ENCODE data around the gene GPC6.

Gene GPC6

GRCh38 chr13:94053986-94054593, 827.5 kb downstream of the GPC6 start:
- no peak for DNase-seq (ENCODE audit: low spot score)

GRCh38 chr13:94056362-94056990, 829.9 kb downstream of the GPC6 start:
- DNase-seq (ENCODE audit: low spot score): no peak

GRCh38 chr13:94057618-94058186, 831.1 kb downstream of the GPC6 start:
- DNase-seq (ENCODE audit: low spot score): no peak

- DNase-seq (ENCODE audit: low spot score): no peak
Measured at GRCh38 chr13:94058821-94059360, 832.3 kb downstream of the GPC6 start.

GRCh38 chr13:94061301-94061700, 834.7 kb downstream of the GPC6 start:
- peak; percentile 14 for DNase-seq (ENCODE audit: low spot score)

- no peak for DNase-seq (ENCODE audit: low spot score)
Measured at GRCh38 chr13:94063096-94063495, 836.5 kb downstream of the GPC6 start.

GRCh38 chr13:94063848-94064247, 837.2 kb downstream of the GPC6 start:
- no peak for DNase-seq (ENCODE audit: low spot score)

- DNase-seq (ENCODE audit: low spot score): no peak
Measured at GRCh38 chr13:94065741-94066140, 839.1 kb downstream of the GPC6 start.

- DNase-seq (ENCODE audit: low spot score): no peak
Measured at GRCh38 chr13:94073007-94073744, 846.6 kb downstream of the GPC6 start.

- DNase-seq (ENCODE audit: low spot score): no peak
Measured at GRCh38 chr13:94079876-94080275, 853.3 kb downstream of the GPC6 start.

- no peak for DNase-seq (ENCODE audit: low spot score)
Measured at GRCh38 chr13:94080527-94080926, 853.9 kb downstream of the GPC6 start.

GRCh38 chr13:94087100-94087499, 860.5 kb downstream of the GPC6 start:
- no peak for DNase-seq (ENCODE audit: low spot score)

GRCh38 chr13:94088742-94089141, 862.1 kb downstream of the GPC6 start:
- no peak for DNase-seq (ENCODE audit: low spot score)

- DNase-seq (ENCODE audit: low spot score): no peak
Measured at GRCh38 chr13:94090773-94091480, 864.3 kb downstream of the GPC6 start.

- no peak for DNase-seq (ENCODE audit: low spot score)
Measured at GRCh38 chr13:94093652-94094315, 867.2 kb downstream of the GPC6 start.

- DNase-seq (ENCODE audit: low spot score): no peak
Measured at GRCh38 chr13:94109715-94110374, 883.2 kb downstream of the GPC6 start.

- no peak for DNase-seq (ENCODE audit: low spot score)
Measured at GRCh38 chr13:94112227-94112626, 885.6 kb downstream of the GPC6 start.

- no peak for DNase-seq (ENCODE audit: low spot score)
Measured at GRCh38 chr13:94112731-94113130, 886.1 kb downstream of the GPC6 start.

GRCh38 chr13:94113245-94113644, 886.6 kb downstream of the GPC6 start:
- DNase-seq (ENCODE audit: low spot score): no peak

- DNase-seq (ENCODE audit: low spot score): no peak
Measured at GRCh38 chr13:94114166-94114565, 887.6 kb downstream of the GPC6 start.

GRCh38 chr13:94115054-94115453, 888.4 kb downstream of the GPC6 start:
- no peak for DNase-seq (ENCODE audit: low spot score)

Data from D341Med (cell line).